Activated CD8-positive, alpha-beta T cell treated with anti-CD3 and anti-CD28 coated beads, Interleukin-2, amount 10 ng/mL, durations not matched to agents 7 days and 5 days (primary cell): ENCODE results near the gene RIMS4. TPM values are rescaled to one million over a fixed set of nuclear protein-coding genes. Genes with fewer than 3 reads are reported as not detected.

Experiments
- ATAC-seq: fragments of 150-1000 bp; cut with Tn5 transposase; one replicate; pipeline ENCODE4 v1.10.0; 2021; ENCODE audit warnings: moderate library complexity
- CTCF ChIA-PET: fragments of 350-600 bp; sonication (Branson Sonifier 250); formaldehyde crosslinking; loops from one replicate; lab custom pipeline; 2021; ENCODE audit warnings: antibody characterized with exemption; lab: Charles Lee
- POLR2A ChIA-PET: fragments of 350-600 bp; sonication (Branson Sonifier 250); formaldehyde crosslinking; loops from one replicate; lab custom pipeline; 2021; ENCODE audit warnings: antibody characterized with exemption; lab: Charles Lee
- DNase-seq: peaks from one replicate; pipeline ENCODE4 v3.0.0-alpha.2; 2020
- H3K27ac Mint-ChIP-seq: one replicate; pipeline ENCODE4 v1.8.0; 2021; ENCODE audit warnings: mild to moderate bottlenecking, mixed read lengths
- H3K27me3 Mint-ChIP-seq: one replicate; pipeline ENCODE4 v1.8.0; 2021; ENCODE audit warnings: low read depth, mixed read lengths
- H3K36me3 Mint-ChIP-seq: one replicate; pipeline ENCODE4 v1.8.0; 2021; ENCODE audit warnings: low read depth, mixed read lengths
- H3K4me1 Mint-ChIP-seq: one replicate; pipeline ENCODE4 v1.8.0; 2021; ENCODE audit warnings: low read depth, mixed read lengths
- H3K4me3 Mint-ChIP-seq: one replicate; pipeline ENCODE4 v1.8.0; 2021; ENCODE audit warnings: mild to moderate bottlenecking, mixed read lengths
- H3K9me3 Mint-ChIP-seq: one replicate; pipeline ENCODE4 v1.8.0; 2022; ENCODE audit warnings: mixed read lengths; ENCODE audit not compliant: insufficient read depth
- total RNA-seq, 2 experiments: library from RNA; stranded (reverse); gene quantifications; one replicate each; pipeline ENCODE4 v1.2.3, GENCODE V29; 2021

Gene RIMS4
- total RNA-seq, 2 experiments from 2014 or later = not detected

DNA sequence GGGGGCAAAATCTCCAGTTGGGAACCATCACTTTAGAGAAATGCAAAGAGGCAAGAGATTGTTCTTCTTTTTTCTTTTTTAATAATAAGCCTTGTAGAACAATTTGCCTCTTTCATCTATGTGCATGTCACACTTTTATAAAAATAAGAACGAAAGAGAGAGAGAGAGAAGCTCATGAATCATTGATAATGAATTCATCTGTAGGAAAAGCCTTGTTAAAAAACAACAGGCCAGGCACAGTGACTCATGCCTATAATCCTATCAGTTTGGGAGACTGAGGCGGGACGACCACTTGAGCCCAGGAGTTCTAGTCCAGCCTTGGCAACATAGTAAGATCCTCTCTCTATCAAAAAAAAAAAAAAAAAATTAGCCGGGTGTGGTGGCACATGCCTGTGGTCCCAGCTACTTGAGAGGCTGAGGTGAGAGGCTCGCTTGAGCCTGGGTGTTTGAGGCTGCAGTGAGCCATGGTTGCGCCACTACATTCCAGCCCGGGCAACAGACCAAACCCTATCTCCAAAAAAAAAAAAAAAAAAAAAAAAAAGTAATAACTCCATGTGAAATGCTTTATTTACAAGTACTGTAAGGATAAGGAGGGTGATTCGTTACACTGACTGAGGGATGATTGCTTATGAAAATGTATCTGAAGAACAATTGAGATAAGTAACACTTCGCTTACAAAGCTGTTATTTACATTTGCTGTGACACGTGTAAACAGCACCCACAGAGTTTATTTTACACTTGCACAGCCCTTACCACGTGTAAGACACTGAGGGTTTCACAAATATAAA is 89.2 kb downstream of the RIMS4 start:
- no peak overlapping the region for H3K4me3 Mint-ChIP-seq
- H3K27ac Mint-ChIP-seq = no peak overlapping the region
- H3K9me3 Mint-ChIP-seq = no peaks in the 10 kb centered on the region
- POLR2A ChIA-PET = no interaction called here
- no peak for ATAC-seq
- H3K4me1 Mint-ChIP-seq = peaks cover 4% of the 10 kb centered on the region
- DNase-seq = no peak
- no peaks in the 10 kb centered on the region for H3K27me3 Mint-ChIP-seq
- no peaks in the 10 kb centered on the region for H3K36me3 Mint-ChIP-seq
- CTCF ChIA-PET = no interaction called here

DNA sequence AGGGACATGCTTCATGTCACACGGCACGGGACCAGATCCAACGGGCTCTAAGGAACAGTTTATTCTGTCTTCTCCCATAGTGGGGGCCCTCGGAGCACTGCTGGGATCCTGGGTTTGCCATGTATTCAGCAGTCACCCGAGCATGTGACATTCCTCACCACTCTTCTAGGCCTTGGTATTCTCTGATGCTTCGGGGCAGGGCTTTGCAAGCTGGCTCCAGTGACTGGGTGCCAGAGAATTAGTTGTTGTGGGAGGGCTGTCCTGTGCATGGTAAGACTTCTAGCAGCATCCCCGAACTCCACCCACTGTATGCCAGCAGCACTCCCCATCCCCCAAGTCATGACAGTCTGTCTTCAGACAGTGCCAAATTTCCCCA is 89.7 kb downstream of the RIMS4 start:
- DNase-seq = no peak
- CTCF ChIA-PET = no interaction called here
- H3K9me3 Mint-ChIP-seq = no peaks in the 10 kb centered on the region
- peaks cover 4% of the 10 kb centered on the region for H3K4me1 Mint-ChIP-seq
- no peaks in the 10 kb centered on the region for H3K36me3 Mint-ChIP-seq
- POLR2A ChIA-PET = no interaction called here
- H3K27me3 Mint-ChIP-seq = no peaks in the 10 kb centered on the region
- H3K4me3 Mint-ChIP-seq = no peak overlapping the region
- ATAC-seq = no peak
- no peak overlapping the region for H3K27ac Mint-ChIP-seq

DNA sequence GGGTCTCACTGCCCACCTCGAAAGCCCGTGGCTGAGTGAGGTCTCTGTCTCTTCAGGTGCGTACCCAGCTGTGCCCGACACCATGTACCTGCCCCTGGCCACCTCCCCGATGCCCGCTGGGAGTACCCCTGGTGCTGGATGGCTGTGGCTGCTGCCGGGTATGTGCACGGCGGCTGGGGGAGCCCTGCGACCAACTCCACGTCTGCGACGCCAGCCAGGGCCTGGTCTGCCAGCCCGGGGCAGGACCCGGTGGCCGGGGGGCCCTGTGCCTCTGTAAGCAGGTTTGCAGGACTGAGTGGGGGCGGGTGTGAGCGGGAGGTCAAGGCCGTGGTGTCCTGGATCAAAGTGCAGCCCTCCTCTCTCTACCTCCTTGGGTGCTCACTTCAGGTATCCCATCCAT is 90.5 kb downstream of the RIMS4 start:
- ChIA-PET POLR2A (no interaction called here), CTCF (no interaction called here)
- no peaks in the 10 kb centered on the region for H3K27me3 Mint-ChIP-seq
- peaks cover 4% of the 10 kb centered on the region for H3K4me1 Mint-ChIP-seq
- no peaks in the 10 kb centered on the region for H3K9me3 Mint-ChIP-seq
- no peak for DNase-seq
- H3K36me3 Mint-ChIP-seq = no peaks in the 10 kb centered on the region
- no peak for ATAC-seq
- H3K4me3 Mint-ChIP-seq = no peak overlapping the region
- H3K27ac Mint-ChIP-seq = no peak overlapping the region

DNA sequence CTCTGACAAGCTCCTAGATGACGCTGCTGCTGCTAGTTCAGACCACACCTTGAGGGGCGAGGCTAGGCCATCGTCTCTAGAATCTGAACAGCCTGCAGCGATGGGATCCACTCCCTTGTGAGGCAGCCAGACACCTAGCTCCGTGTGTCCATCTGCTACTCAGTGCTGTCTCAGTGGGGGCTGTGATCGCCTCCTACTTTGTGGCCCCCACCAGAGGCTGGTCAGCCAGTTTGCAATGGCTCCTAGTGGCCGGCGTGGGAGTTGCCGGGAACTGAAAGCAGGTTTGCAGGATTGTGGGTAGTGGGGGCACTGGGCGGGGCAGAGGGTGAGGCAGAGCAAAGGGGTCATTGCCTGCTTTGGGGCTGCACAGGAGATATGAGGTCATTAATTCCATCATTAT is 92.4 kb downstream of the RIMS4 start:
- DNase-seq (no peak), ATAC-seq (no peak)
- ChIA-PET POLR2A (no interaction called here), CTCF (interaction anchor here (1.0 to 1.3 kb wide), 2 partner anchors 30 to 33 kb away, joined by 3 to 4 read pairs; no protein-coding TSS in a partner anchor)
- no peak overlapping the region for H3K4me3 Mint-ChIP-seq
- no peaks in the 10 kb centered on the region for H3K4me1 Mint-ChIP-seq
- H3K27me3 Mint-ChIP-seq = peaks cover 5% of the 10 kb centered on the region
- no peaks in the 10 kb centered on the region for H3K9me3 Mint-ChIP-seq
- no peak overlapping the region for H3K27ac Mint-ChIP-seq
- H3K36me3 Mint-ChIP-seq = no peaks in the 10 kb centered on the region

- Mint-ChIP-seq H3K4me1 (no peaks in the 10 kb centered on the region), H3K27me3 (peaks cover 5% of the 10 kb centered on the region), H3K27ac (peak overlapping the region; percentile 25), H3K9me3 (no peaks in the 10 kb centered on the region), H3K36me3 (no peaks in the 10 kb centered on the region), H3K4me3 (no peak overlapping the region)
- CTCF ChIA-PET = interaction anchor here (1.6 kb wide), 1 partner anchor 32 kb away, joined by 5 read pairs; no protein-coding TSS in a partner anchor
- DNase-seq (no peak), ATAC-seq (no peak)
- POLR2A ChIA-PET = no interaction called here
Measured at GRCh38 chr20:44716309-44717106, 93.8 kb downstream of the RIMS4 start.

GRCh38 chr20:44715499-44716308 is 94.6 kb downstream of the RIMS4 start:
- CTCF ChIA-PET = interaction anchor here (1.6 kb wide), 1 partner anchor 31 kb away, joined by 5 read pairs; no protein-coding TSS in a partner anchor
- no peak overlapping the region for H3K27ac Mint-ChIP-seq
- no peak overlapping the region for H3K4me3 Mint-ChIP-seq
- POLR2A ChIA-PET = interaction anchor here (0.5 to 0.6 kb wide), 2 partner anchors 19 to 23 kb away, joined by 3 to 4 read pairs; no protein-coding TSS in a partner anchor
- peaks cover 5% of the 10 kb centered on the region for H3K27me3 Mint-ChIP-seq
- no peaks in the 10 kb centered on the region for H3K9me3 Mint-ChIP-seq
- DNase-seq (no peak), ATAC-seq (no peak)
- H3K4me1 Mint-ChIP-seq = no peaks in the 10 kb centered on the region
- H3K36me3 Mint-ChIP-seq = no peaks in the 10 kb centered on the region

DNA sequence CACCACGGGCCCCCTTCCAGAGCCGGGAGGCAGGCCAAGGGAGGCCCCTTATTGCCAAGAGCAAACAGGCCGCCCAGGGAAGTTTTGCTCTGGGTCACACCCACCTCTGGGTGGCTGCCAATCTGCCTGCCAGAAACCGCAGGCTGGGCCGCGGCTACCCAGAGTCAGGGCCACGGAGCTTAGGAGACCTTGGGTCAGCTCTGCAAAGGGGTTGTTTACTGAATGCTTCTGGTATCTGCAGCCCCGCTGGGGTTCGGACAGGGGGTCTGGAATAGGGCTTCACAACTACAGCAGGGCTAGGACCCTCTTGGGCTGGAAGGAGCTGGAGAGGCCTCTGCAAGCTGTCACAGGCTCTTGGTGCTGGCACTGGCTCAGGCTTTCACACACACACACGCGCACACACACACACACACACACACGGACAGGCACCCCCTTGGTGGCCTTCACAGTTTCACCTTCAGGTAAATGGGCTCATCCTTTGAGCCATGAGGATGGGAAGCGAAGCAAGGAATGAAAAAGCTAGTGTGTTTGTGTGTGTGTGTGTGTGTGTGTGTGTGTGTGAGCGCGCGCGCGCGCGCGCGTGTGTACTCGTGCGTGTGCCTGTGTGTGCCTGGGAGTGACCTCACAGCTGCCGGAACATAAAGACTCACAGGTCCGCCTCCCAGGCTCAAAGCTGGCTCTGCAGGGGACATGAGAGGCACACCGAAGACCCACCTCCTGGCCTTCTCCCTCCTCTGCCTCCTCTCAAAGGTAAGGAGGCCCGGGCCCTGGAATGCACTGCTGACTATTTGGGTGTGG is 95.4 kb downstream of the RIMS4 start, which contains the start of gene CCN5:
TSS of gene CCN5 (plus strand) at position 669 of the 798 bp plus-strand sequence. CDS start at position 691, 22 bp downstream.
- H3K27me3 Mint-ChIP-seq = peaks cover 5% of the 10 kb centered on the region

GRCh38 chr20:44714102-44714700 is 96.1 kb downstream of the RIMS4 start:
- Mint-ChIP-seq H3K27me3 (peaks cover 5% of the 10 kb centered on the region), H3K36me3 (no peaks in the 10 kb centered on the region), H3K27ac (no peak overlapping the region), H3K4me3 (no peak overlapping the region), H3K9me3 (no peaks in the 10 kb centered on the region), H3K4me1 (no peaks in the 10 kb centered on the region)
- ChIA-PET CTCF (no interaction called here), POLR2A (no interaction called here)
- DNase-seq = no peak
- ATAC-seq = no peak

More for the DNA sequence above, 95.4 kb downstream of the RIMS4 start, which contains the start of gene CCN5:
- DNase-seq = no peak
- ChIA-PET POLR2A (interaction anchor here (0.5 to 0.6 kb wide), 2 partner anchors 19 to 22 kb away, joined by 3 to 4 read pairs; no protein-coding TSS in a partner anchor), CTCF (interaction anchor here (1.6 kb wide), 1 partner anchor 30 kb away, joined by 5 read pairs; no protein-coding TSS in a partner anchor)
- Mint-ChIP-seq H3K9me3 (no peaks in the 10 kb centered on the region), H3K36me3 (no peaks in the 10 kb centered on the region), H3K4me1 (no peaks in the 10 kb centered on the region), H3K27ac (no peak within 1 kb of the TSS), H3K4me3 (no peak within 1 kb of the TSS)
- ATAC-seq = no peak

- ATAC-seq (no peak), DNase-seq (no peak)
- H3K27me3 Mint-ChIP-seq = peaks cover 5% of the 10 kb centered on the region
- ChIA-PET CTCF (no interaction called here), POLR2A (no interaction called here)
- no peaks in the 10 kb centered on the region for H3K4me1 Mint-ChIP-seq
- H3K27ac Mint-ChIP-seq = no peak overlapping the region
- H3K36me3 Mint-ChIP-seq = no peaks in the 10 kb centered on the region
- no peaks in the 10 kb centered on the region for H3K9me3 Mint-ChIP-seq
- H3K4me3 Mint-ChIP-seq = no peak overlapping the region
Measured at GRCh38 chr20:44711237-44711636, 99.1 kb downstream of the RIMS4 start.

DNA sequence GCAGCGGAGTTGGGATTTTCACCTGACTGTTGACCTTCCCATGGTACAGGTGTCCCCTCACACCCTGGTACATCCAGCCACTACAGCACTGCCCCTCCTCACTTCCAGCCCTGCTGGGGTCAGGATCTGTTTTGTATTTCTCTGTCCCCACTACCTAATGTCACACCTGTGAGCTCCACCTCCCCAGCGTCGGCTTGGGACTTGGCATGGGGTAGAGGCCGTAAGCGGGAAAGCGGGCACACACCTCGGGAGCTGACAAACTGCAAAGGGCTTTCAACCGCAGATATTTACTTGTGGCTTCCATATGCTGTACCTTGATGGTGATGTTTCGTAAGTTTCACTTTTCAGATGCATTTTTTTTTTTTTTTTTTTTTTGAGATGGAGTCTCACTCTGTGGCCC is 100.5 kb downstream of the RIMS4 start:
- DNase-seq (no peak), ATAC-seq (no peak)
- no peaks in the 10 kb centered on the region for H3K36me3 Mint-ChIP-seq
- peaks cover 7% of the 10 kb centered on the region for H3K27me3 Mint-ChIP-seq
- H3K9me3 Mint-ChIP-seq = no peaks in the 10 kb centered on the region
- no peak overlapping the region for H3K4me3 Mint-ChIP-seq
- ChIA-PET CTCF (no interaction called here), POLR2A (no interaction called here)
- H3K4me1 Mint-ChIP-seq = no peaks in the 10 kb centered on the region
- no peak overlapping the region for H3K27ac Mint-ChIP-seq
